GM18519 (cell line): ENCODE data around the gene CTNNA3.
"Not testable (repeated sequence)": the region's sequence is repeated elsewhere in the genome, so short reads cannot be mapped to it uniquely, and the experiment has no call there.

ENCODE experiments used
- ATAC-seq: cut with Tn5 transposase; IDR thresholded peaks from one replicate; pipeline ENCODE4 v1.9.1; 2021; ENCODE audit warnings: mild to moderate bottlenecking, moderate library complexity; ENCODE audit not compliant: unreplicated experiment, low FRiP score

CTNNA3 gene

DNA sequence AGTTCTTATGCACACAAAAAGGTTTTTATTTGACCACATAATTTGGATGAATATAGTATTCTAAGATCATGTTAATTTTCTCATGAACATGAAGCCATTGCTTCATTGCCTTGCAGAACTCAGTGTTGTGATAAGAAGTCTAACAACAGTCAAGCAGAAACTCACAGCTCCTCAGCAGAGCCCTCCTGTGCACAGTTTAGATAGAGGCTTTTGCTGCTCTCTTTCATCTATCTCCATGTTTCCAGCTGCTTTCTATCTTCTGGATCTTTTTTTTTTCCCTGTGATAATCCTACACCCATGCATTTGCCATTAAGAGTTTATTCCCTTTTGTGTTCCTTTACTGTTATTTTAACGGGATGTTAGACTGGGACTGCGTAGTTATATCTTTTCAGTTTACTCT is 1327.8 kb downstream of the CTNNA3 start:
- no peak for ATAC-seq

GRCh38 chr10:66366163-66366562 is 1329.8 kb downstream of the CTNNA3 start:
- ATAC-seq = no peak

DNA sequence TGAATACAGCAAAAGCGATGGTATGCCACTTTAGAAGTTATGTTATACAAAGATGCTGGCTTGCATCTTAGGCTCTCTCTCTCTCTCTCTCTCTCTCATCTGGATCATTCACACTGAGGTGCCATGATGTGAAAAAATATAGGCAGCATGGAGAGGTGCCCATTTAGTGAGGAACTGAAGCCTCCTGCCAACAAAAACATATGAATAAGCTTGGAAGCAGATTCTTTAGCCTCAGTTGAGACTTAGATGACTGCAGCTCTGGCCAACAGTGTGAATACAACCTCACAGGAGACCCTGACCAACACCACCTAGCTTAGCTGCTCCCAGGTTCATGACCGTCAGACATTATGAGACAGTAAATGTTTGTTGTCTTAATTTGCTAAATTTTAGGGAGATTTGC is 1330.3 kb downstream of the CTNNA3 start:
- ATAC-seq = no peak

- ATAC-seq = no peak
These were observed 1333.5 kb downstream of the CTNNA3 start for GRCh38 chr10:66362522-66362921.

DNA sequence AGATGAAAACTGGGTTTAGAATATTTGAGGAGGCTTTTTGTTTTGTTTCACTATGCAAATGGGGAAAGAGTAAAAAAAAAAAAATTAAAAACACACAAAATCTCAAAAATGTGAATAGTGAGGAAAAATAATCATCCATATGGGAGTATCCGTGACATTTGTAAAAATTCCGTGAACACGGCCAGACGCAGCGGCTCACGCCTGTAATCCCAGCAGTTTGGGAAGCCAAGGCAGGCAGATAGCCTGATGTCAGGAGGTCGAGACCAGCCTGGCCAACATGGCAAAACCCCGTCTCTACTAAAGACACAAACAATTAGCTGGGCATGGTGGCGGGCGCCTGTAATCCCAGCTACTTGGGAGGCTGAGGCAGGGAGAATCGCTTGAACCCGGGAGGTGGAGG is 1342.2 kb downstream of the CTNNA3 start:
- ATAC-seq = not testable (repeated sequence)

- ATAC-seq = no peak
These were observed 1342.6 kb downstream of the CTNNA3 start for GRCh38 chr10:66353422-66353821.

DNA sequence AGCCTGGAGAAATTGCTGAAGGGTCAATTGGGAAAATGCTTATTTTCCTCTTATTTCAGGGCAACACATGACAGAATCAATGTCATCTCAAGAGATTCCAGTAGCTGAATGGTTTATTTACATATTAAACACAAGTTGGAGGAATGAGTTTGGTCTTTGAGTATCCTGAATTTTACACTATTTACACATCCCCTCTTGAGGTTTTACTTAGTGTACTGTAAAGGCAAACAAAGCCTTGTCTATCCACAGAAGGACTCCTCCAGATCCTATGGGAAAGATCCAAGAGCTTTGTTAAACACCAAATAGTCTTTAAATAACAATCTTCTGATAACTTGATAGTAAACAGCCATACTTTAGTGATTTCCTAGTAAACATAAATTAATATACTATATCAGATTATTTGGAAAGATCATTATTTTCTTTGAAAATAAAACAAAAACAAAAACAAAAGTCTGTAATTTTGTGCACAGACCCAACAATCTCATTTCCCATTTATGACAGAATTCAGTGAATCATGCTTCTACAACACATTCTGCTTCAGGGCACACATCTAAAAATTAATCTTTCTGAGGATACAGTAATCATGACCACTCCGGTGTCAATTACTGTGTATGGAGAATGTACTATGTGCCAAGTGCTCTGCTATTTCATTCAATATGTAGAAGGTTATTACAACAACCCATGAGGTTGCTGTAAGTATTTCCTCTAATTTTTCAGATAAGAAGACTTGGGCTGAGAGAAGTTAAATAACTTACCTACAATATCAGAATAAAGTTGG is 1345.2 kb downstream of the CTNNA3 start:
- ATAC-seq = no peak

GRCh38 chr10:66349726-66350125 is 1346.3 kb downstream of the CTNNA3 start:
- no peak for ATAC-seq

DNA sequence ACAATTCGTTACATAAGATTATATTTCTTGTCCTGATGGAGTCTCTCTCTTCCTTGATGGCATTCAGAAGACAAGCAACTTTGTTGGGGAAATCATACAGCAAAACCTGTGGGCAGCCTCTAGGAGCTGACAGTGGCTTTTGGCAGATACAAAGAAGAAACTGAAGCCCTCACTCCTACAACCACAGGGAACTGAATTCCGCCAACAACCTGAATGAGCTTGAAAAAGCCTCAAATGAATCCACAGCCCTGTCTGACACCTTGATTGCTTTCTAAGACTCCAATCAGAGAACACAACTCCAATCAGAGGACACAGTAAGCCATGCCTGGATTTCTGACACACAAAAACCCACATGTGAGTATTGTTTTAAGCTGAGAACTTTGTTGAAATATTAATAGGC is 1346.9 kb downstream of the CTNNA3 start:
- no peak for ATAC-seq

DNA sequence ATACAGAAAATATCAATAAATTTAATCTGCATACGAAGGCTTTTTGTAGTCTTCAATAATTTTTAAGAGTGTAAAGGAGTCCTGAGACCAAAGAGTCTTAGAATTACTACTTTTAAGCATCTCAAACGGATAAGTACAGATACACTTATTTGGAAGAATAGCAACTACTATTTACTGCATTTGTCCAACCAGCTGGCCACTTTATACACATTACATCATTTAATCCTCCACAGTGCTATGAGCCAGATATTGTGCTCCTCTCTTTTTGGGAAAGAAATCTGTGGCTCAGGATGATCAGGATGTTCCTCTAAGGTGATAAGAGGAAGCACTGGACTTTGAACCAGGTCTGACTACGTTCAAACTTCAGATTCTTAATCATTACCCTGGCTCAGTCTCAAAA is 1358.8 kb downstream of the CTNNA3 start:
- ATAC-seq = no peak

DNA sequence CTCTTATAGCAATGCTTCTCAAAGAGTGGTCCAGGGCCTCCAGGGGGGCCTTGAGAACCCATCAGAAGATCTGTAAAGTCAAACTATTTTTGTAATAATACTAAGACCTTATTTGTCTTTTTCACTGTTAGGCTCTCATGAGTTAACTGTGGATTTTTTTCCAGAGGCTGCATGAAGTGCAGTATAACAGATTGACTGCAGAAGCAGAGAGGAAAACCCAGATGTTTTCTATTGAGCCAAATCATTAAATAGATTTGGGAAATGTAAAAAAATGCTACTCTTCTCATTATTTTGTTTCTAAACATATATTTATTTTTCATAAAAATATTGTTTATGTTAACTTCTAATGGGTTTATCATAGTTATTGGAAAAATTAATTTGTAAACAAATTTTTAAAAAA is 1359.2 kb downstream of the CTNNA3 start:
- ATAC-seq = no peak

DNA sequence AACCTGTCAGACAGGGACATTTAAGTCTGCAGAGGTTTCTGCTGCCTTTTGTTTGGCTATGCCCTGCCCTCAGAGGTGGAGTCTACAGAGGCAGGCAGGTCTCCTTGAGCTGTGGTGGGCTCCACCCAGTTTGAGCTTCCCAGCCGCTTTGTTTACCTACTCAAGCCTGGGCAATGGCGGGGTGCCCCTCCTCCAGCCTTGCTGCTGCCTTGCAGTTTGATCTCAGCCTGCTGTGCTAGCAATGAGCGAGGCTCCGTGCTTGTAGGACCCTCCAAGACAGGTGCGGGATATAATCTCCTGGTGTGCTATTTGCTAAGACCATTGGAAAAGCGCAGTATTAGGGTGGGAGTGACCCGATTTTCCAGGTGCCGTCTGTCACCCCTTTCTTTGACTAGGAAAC is 1360.2 kb downstream of the CTNNA3 start:
- not testable (repeated sequence) for ATAC-seq

GRCh38 chr10:66329147-66329546 is 1366.8 kb downstream of the CTNNA3 start:
- no peak for ATAC-seq

DNA sequence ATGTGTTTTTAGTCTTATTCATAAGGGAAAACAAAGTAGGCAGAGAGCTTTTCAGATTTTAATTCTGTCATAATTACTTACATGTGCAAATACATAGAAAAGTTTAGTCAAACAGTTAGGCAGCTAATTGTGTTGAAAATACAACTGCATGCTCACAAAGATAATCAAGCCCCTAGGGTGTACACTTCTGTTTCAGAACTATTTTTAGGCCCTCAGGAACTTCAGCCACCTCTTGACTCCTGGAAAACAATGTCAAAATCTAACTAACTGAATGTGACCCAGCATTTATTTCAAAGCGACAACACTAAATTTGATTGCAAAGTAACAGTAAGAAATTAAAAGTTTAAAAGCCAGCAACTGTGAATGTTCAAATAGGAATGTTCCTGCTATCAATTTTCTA is 1369.1 kb downstream of the CTNNA3 start:
- ATAC-seq = no peak

DNA sequence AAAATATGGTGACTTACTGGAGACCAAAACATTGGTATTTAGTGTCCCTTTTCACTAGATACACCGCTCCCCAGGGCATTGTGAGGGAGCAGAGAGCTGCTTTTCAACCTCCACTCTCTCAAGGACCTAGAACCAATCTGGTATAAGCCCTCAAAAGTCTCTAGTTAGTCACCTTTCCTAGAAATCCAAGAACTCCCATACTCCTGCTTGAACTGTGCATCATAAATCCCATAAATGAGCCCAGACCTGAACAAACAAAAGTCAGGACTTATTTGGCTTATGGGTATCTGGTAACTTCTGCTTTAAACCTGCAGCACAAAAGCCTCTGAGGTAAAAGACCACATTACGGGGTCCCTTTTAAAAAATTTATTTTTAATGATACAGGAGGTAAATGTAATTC is 1373.2 kb downstream of the CTNNA3 start:
- ATAC-seq = no peak

GRCh38 chr10:66321723-66322665 is 1374.0 kb downstream of the CTNNA3 start:
- ATAC-seq = no peak

GRCh38 chr10:66318761-66319160 is 1377.2 kb downstream of the CTNNA3 start:
- ATAC-seq = no peak

GRCh38 chr10:66307826-66308225 is 1388.2 kb downstream of the CTNNA3 start:
- no peak for ATAC-seq

DNA sequence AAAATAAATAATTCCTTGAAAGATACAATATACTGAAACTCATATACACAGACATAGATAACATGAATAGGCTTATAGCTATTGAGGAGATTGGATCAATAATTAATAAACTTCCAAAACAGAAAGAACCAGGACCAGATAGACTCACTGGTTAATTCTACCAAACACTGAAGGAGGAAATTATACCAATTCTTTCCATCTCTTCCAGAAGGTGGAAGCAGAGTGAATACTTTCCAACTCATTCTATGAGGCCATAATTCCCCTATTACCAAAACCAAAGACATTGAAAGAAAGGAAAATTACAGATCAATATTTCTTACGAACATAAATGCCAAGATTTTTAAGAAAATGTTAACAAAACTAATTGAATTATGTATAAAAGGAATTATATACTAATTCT is 1394.9 kb downstream of the CTNNA3 start:
- ATAC-seq = no peak

GRCh38 chr10:66295602-66296001 is 1400.4 kb downstream of the CTNNA3 start:
- no peak for ATAC-seq

DNA sequence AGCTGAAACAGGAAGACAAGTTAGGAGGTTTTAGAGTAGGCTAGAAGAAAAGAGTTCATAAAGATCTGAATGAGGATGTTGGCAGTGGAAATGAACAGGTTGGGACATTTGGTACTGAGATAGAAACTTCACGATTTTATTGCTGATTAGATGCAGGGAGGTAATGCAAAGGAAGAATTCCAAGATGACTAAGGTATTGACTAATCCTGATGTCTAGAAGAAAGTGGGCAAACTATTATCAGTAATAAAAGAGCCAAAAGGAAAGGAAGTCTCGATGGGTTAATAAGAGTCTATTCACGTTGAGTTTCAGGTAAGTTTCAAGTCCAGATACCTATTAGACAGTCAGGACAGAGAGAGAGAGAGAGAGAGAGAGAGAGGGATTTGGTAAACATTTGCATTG is 1401.5 kb downstream of the CTNNA3 start:
- ATAC-seq = no peak

DNA sequence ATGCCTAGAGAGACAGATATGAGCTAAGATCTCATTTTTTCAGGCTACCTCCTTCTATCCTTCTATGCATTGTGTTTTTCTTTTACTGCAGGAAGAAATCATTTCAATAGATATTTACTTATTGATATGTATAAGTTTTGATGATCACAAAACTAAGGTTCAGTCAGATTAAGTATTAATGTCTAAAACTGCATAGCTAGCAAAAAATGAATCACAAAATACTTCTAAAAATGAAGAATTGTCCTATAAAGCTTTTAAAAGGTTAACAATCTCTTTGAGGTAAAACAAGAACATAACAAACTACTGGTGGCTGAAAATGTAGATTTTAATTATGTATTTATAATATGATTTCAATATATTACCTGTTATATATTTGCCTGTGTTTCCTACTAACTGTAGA is 1403.1 kb downstream of the CTNNA3 start:
- ATAC-seq = no peak
